HUES6 (cell line): ENCODE data around the gene EXOC6B.
"Not testable (repeated sequence)": the region's sequence is repeated elsewhere in the genome, so short reads cannot be mapped to it uniquely, and the experiment has no call there.

Source experiments
- H3K27ac ChIP-seq: 2 replicates; pipeline ENCODE4 v1.7.0; 2013; ENCODE audit warnings: low read depth, mild to moderate bottlenecking, low read length, inconsistent platforms
- H3K27me3 ChIP-seq: 2 replicates; pipeline ENCODE4 v1.6.1; 2013; ENCODE audit warnings: low read length; ENCODE audit not compliant: control insufficient read depth, insufficient read depth
- H3K36me3 ChIP-seq: 2 replicates; pipeline ENCODE4 v1.6.1; 2013; ENCODE audit warnings: low read length; ENCODE audit not compliant: control insufficient read depth, insufficient read depth
- H3K4me1 ChIP-seq: 2 replicates; pipeline ENCODE4 v1.6.1; 2013; ENCODE audit warnings: low read length; ENCODE audit not compliant: control insufficient read depth, insufficient read depth
- H3K4me3 ChIP-seq: 2 replicates; pipeline ENCODE4 v1.5.1; 2013; ENCODE audit warnings: low read depth, low read length
- H3K9ac ChIP-seq: one replicate; pipeline ENCODE4 v1.6.1; 2013; ENCODE audit warnings: mild to moderate bottlenecking, low read length
- H3K9me3 ChIP-seq: 2 replicates; pipeline ENCODE4 v1.6.1; 2013; ENCODE audit warnings: low read depth, low read length; ENCODE audit not compliant: control insufficient read depth, insufficient read depth

EXOC6B gene

DNA sequence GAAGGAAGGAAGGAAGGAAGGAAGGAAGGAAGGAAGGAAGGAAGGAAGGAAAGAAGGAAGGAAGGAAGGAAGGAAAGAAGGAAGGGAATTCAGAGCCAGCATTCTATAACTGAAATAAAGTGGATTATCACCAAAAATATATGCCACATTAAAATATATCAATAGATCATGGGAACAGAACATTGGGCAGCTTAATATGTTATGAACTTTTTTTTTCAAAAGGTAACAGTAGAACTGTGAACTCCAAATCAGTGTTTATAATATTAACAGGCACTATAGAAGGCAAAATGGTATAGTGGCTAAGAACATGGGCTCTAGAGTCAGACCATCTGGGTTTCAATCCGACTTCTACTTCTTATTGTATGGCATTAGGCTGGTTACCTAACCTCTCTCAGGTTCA lies 313.5 kb downstream of the EXOC6B start:
- Histone ChIP-seq H3K27ac (no peak overlapping the region), H3K36me3 (no peaks in the 10 kb centered on the region), H3K4me3 (no peak overlapping the region), H3K27me3 (no peaks in the 10 kb centered on the region), H3K9me3 (no peaks in the 10 kb centered on the region), H3K4me1 (peaks cover 5% of the 10 kb centered on the region), H3K9ac (no peak overlapping the region)

DNA sequence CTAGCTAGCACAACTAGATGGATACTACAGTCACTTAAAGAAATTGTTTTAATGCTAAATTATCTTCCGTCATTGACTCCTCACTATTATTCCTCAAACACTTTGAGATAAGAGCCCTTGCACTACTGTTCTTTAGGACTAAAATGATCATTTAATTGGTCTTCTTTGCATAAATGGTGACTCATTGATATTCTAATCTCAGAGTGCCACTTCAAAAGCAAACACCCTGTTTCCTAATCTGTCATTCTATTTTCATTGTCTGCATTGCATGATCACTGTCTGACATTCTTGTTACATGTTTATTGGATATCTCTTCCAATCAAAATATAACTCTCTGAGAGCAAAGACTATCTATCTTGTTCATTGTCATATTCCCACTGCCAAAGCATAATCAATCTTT lies 313.9 kb downstream of the EXOC6B start:
- no peaks in the 10 kb centered on the region for H3K27me3 ChIP-seq
- H3K4me1 ChIP-seq = peaks cover 5% of the 10 kb centered on the region
- H3K36me3 ChIP-seq = no peaks in the 10 kb centered on the region
- H3K27ac ChIP-seq = no peak overlapping the region
- no peak overlapping the region for H3K9ac ChIP-seq
- no peak overlapping the region for H3K4me3 ChIP-seq
- no peaks in the 10 kb centered on the region for H3K9me3 ChIP-seq

DNA sequence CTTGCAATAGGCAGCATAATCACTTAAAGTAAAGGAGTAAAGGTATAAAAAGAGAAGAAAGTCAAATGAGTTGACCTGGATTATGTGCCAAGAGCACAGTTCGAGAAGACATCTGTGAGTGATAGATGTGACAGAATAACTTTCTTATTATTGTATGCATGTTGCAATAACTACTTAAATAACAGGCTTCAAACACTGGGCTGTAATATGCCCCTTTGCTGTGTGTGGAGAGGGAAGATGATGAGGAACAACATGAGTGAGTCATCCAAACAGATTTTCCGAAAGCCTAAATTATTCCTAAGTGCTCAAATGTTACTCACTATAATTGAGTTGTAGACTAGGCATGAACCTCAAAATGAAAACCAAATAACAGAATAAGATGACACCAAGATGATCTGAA lies 328.1 kb downstream of the EXOC6B start:
- H3K27me3 ChIP-seq = no peaks in the 10 kb centered on the region
- no peaks in the 10 kb centered on the region for H3K4me1 ChIP-seq
- H3K4me3 ChIP-seq = no peak overlapping the region
- no peak overlapping the region for H3K9ac ChIP-seq
- H3K27ac ChIP-seq = no peak overlapping the region
- peaks cover 4% of the 10 kb centered on the region; the same call in 1 of the 2 replicates for H3K36me3 ChIP-seq
- no peaks in the 10 kb centered on the region for H3K9me3 ChIP-seq

DNA sequence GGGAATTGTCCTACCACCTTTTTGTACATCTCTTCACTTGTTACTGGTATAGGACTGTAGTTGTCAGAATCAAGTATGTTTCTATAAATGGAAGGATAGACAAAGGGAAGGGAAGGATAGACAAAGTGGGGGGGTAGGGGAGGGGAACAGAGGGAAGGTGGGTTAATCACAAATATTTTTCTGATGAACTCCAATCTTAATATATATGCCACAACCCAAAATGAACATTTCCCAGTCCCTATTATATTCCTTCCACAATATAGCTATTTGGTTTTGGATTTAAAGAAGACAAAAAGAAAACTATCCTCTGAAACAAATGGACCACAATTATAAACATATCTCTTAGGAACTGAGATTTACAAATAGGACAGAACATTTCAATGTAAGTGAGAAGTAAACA lies 329.4 kb downstream of the EXOC6B start:
- Histone ChIP-seq H3K36me3 (peaks cover 4% of the 10 kb centered on the region; the same call in 1 of the 2 replicates), H3K4me1 (no peaks in the 10 kb centered on the region), H3K27ac (no peak overlapping the region), H3K4me3 (no peak overlapping the region), H3K9me3 (no peaks in the 10 kb centered on the region), H3K27me3 (no peaks in the 10 kb centered on the region), H3K9ac (no peak overlapping the region)

DNA sequence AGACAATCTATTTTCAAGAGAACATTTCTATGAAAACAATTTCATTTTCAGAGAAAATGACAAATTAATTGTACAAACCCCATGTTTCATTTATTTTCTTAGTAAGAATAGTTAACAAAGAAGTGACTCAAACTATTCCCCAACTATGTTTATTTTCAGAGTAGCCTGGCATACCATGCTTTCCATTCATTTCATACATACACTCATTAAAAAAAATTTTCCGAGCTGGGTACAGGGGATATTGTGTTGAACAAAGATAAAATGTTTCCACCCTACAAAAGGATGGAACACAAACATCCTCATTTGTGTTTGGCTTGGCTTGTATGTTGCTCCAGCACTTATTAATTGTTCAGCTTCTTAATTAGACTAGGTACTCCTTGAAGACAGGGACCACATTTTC lies 331.4 kb downstream of the EXOC6B start:
- H3K27me3 ChIP-seq = no peaks in the 10 kb centered on the region
- H3K27ac ChIP-seq = no peak overlapping the region
- H3K9ac ChIP-seq = no peak overlapping the region
- H3K36me3 ChIP-seq = peaks cover 4% of the 10 kb centered on the region; the same call in 1 of the 2 replicates
- no peaks in the 10 kb centered on the region for H3K9me3 ChIP-seq
- H3K4me3 ChIP-seq = no peak overlapping the region
- no peaks in the 10 kb centered on the region for H3K4me1 ChIP-seq

DNA sequence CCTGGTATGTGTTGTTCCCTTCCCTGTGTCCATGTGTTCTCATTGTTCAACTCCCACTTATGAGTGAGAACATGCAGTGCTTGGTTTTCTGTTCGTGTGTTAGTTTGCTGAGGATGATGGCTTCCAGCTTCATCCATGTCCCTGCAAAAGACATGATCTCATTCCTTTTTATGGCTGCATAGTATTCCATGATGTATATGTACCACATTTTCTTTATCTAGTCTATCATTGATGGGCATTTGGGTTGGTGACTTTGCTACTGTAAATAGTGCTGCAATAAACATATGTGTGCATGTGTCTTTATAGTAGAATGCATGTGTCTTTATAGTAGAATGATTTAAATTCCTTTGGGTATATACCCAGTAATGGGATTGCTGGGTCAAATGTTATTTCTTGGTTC lies 341.2 kb downstream of the EXOC6B start:
- H3K27ac ChIP-seq, H3K36me3 ChIP-seq, H3K27me3 ChIP-seq, H3K4me1 ChIP-seq, H3K4me3 ChIP-seq, H3K9ac ChIP-seq, H3K9me3 ChIP-seq: not testable (repeated sequence)

DNA sequence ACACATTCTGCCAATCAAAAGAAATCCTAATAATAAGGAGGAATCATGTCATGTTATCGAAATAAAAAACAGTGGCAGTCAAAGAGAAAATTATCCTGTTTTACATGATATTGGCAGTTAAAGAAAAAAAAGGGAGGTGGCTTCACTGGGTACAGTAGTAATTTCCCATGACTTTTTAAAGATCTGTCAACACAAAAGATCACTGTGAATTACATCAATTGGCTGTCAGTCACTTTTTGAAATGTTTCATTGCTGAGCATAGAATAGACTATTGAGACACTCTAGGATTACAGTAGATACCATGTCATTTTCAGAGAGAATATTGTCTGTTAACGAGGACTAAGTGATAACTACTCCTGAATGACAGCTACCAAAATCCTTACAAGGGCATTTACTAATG lies 342.5 kb downstream of the EXOC6B start:
- H3K4me1 ChIP-seq = no peaks in the 10 kb centered on the region
- H3K27ac ChIP-seq = no peak overlapping the region
- H3K9ac ChIP-seq = no peak overlapping the region
- H3K36me3 ChIP-seq = no peaks in the 10 kb centered on the region
- H3K9me3 ChIP-seq = no peaks in the 10 kb centered on the region
- H3K4me3 ChIP-seq = no peak overlapping the region
- no peaks in the 10 kb centered on the region for H3K27me3 ChIP-seq

DNA sequence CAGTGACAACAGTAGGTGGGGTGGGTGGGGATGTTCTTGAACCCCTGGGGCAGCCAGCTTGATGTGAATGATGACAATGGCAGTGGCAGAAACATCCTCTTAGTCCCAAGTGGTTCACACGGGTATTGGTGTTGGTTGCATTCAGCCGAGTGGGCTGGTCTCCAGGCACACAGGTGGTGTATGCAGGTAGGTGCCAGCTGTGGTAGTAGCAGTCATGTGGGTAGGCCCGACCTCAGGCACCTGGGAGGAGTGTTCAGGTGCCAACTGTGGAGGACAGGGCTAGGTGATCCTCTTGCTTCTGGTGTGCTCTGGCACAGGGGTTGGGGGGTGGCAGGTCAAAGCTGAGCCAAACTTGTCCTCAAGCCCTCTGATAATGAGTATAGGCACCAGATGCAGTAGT lies 350.6 kb downstream of the EXOC6B start:
- H3K4me1 ChIP-seq = no peaks in the 10 kb centered on the region
- H3K36me3 ChIP-seq = peaks cover 7% of the 10 kb centered on the region; the same call in 1 of the 2 replicates
- H3K27ac ChIP-seq = no peak overlapping the region
- H3K9ac ChIP-seq = no peak overlapping the region
- no peak overlapping the region for H3K4me3 ChIP-seq
- H3K9me3 ChIP-seq = peaks cover 11% of the 10 kb centered on the region
- H3K27me3 ChIP-seq = no peaks in the 10 kb centered on the region

DNA sequence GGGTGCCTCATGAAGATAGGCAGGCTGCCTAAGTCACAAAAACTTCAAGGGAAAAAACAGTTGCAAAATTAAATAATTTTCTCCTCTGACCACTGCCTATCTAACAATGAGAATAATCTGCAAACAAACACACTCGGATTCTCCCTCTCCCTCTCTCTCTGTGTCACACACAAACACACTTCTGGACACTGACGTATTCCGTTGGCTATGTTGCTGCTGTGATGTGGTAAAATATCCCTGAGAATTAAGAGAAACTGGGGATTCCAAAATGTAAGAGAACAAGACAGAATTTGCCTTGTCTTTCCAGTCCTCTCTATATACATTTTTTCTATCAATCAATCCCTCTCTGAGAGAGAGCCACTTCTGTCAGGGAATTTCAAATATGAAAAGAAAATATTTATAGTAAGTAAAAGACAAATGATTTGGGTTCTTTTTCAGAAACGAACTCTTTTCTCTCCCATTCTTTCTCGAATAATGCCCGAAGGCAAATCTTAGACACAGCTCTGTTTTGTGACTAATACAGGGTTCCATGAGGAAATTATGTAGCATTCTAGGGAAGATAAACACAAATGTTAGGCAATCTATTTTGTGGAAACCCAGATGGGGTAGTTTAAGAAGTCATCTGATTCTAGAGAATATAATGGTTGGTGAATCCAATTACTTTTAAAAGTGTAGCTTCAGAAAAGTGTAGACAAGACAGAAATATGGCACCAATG lies 367.9 kb downstream of the EXOC6B start:
- Histone ChIP-seq H3K9ac (no peak overlapping the region), H3K4me3 (no peak overlapping the region), H3K9me3 (0 out of 2 replicates have a peak, but pooled peaks cover 2% of the 10 kb centered on the region), H3K4me1 (no peaks in the 10 kb centered on the region), H3K27me3 (no peaks in the 10 kb centered on the region), H3K27ac (no peak overlapping the region), H3K36me3 (0 out of 2 replicates have a peak, but pooled peaks cover 2% of the 10 kb centered on the region)

DNA sequence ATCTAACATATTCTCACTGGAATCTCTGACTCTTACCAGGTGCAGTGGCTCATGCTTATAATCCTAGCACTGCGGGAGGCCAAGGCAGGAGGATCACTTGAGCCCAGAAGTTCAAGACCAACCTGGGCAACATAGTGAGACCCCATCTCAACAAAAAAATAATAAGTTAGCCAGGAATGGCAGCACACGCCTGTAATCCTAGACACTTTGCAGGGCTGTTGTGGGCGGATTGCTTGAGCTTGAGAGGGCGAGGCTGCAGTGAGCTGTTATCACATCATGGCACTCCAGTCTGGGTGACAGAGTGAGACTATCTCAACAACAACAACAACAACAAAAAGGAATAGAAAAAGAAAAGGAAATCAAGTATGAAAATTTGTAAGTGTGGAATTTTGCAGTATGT lies 371.6 kb downstream of the EXOC6B start:
- no peaks in the 10 kb centered on the region for H3K36me3 ChIP-seq

DNA sequence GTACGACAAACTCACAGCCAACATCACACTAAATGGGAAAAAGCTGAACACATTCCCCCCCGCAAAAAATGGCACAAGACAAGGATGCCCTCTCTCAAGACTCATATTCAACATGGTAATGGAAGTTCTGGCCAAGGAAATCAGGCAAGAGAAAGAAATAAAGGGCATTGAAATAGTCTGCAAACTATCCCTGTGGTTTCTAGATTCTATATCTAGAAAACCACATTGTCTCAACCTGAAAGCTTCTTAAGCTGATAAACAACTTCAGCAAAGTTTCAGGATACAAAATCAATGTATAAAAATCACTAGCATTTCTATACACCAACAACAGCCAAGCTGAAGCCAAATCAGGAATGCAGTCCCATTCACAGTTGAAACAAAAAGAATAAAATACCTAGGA lies 383.6 kb downstream of the EXOC6B start:
- H3K27ac ChIP-seq = no peak overlapping the region
- H3K4me3 ChIP-seq = no peak overlapping the region
- no peaks in the 10 kb centered on the region for H3K4me1 ChIP-seq
- peaks cover 25% of the 10 kb centered on the region for H3K9me3 ChIP-seq
- no peaks in the 10 kb centered on the region for H3K27me3 ChIP-seq
- no peaks in the 10 kb centered on the region for H3K36me3 ChIP-seq
- H3K9ac ChIP-seq = no peak overlapping the region

More for the DNA sequence above, 371.6 kb downstream of the EXOC6B start:
- Histone ChIP-seq H3K27me3 (no peaks in the 10 kb centered on the region), H3K4me1 (no peaks in the 10 kb centered on the region), H3K9me3 (no peaks in the 10 kb centered on the region), H3K4me3 (no peak overlapping the region), H3K27ac (no peak overlapping the region), H3K9ac (no peak overlapping the region)
